Parathyroid adenoma (tissue), 2 donors: ENCODE measurements around the gene DPYSL4.

Source experiments
- H2AFZ ChIP-seq: fragments of 300-600 bp; sonication (generic); one replicate; pipeline ENCODE4 v1.7.0; 2017; ENCODE audit warnings: antibody characterized with exemption, mild to moderate bottlenecking
- H3K27ac ChIP-seq: fragments of 300-600 bp; sonication (generic); one replicate; pipeline ENCODE4 v1.7.0; 2017
- H3K27me3 ChIP-seq: fragments of 300-600 bp; sonication (generic); one replicate; pipeline ENCODE4 v1.7.0; 2017; ENCODE audit warnings: low read length; ENCODE audit not compliant: control insufficient read depth, insufficient read depth
- H3K36me3 ChIP-seq: fragments of 300-600 bp; sonication (generic); one replicate; pipeline ENCODE4 v1.7.0; 2017; ENCODE audit warnings: low read length; ENCODE audit not compliant: control insufficient read depth, insufficient read depth
- H3K4me1 ChIP-seq: fragments of 300-600 bp; sonication (generic); one replicate; pipeline ENCODE4 v1.7.0; 2017; ENCODE audit warnings: control low read depth
- H3K4me2 ChIP-seq: fragments of 300-600 bp; sonication (generic); one replicate; pipeline ENCODE4 v1.7.0; 2017; ENCODE audit warnings: low read length
- H3K4me3 ChIP-seq: fragments of 300-600 bp; sonication (generic); one replicate; pipeline ENCODE4 v1.7.0; 2017; ENCODE audit warnings: low read depth, low read length
- H3K79me2 ChIP-seq: fragments of 300-600 bp; sonication (generic); one replicate; pipeline ENCODE4 v1.7.0; 2017; ENCODE audit warnings: control low read depth
- H3K9ac ChIP-seq: fragments of 300-600 bp; sonication (generic); one replicate; pipeline ENCODE4 v1.7.0; 2017; ENCODE audit warnings: mild to moderate bottlenecking
- H3K9me3 ChIP-seq: fragments of 300-600 bp; sonication (generic); one replicate; pipeline ENCODE4 v1.7.0; 2017; ENCODE audit warnings: low read length; ENCODE audit not compliant: control insufficient read depth
- CTCF ChIP-seq: fragments of 300-600 bp; sonication (generic); IDR thresholded peaks from one replicate; pipeline ENCODE4 v1.7.0; 2017; ENCODE audit warnings: antibody characterized with exemption, mild to moderate bottlenecking
- donor health status: primary hyperparathyroidism.

DPYSL4 gene

GRCh38 chr10:132163826-132164515 is 22.8 kb upstream of the DPYSL4 start:
- Histone ChIP-seq H3K27me3 (no peaks in the 10 kb centered on the region), H3K4me2 (no peak overlapping the region), H3K9me3 (no peaks in the 10 kb centered on the region), H3K27ac (no peak overlapping the region), H3K36me3 (no peaks in the 10 kb centered on the region), H3K4me3 (no peak overlapping the region), H3K4me1 (peaks cover 6% of the 10 kb centered on the region), H2AFZ (no peak overlapping the region), H3K79me2 (no peaks in the 10 kb centered on the region), H3K9ac (no peak overlapping the region)
- peak; percentile 8 for TF ChIP-seq CTCF

- H3K36me3 ChIP-seq, result no peaks in the 10 kb centered on the region
- H3K4me3 ChIP-seq, result no peak overlapping the region
- H3K9ac ChIP-seq, result no peak overlapping the region
- H2AFZ ChIP-seq, result no peak overlapping the region
- TF ChIP-seq CTCF, result no peak
- H3K79me2 ChIP-seq, result no peaks in the 10 kb centered on the region
- no peaks in the 10 kb centered on the region for H3K27me3 ChIP-seq
- H3K9me3 ChIP-seq, result no peaks in the 10 kb centered on the region
- H3K27ac ChIP-seq, result no peak overlapping the region
- H3K4me1 ChIP-seq, result peaks cover 6% of the 10 kb centered on the region
- H3K4me2 ChIP-seq, result no peak overlapping the region
These were observed 21.9 kb upstream of the DPYSL4 start for GRCh38 chr10:132164761-132165278.

GRCh38 chr10:132165416-132165980 is 21.2 kb upstream of the DPYSL4 start:
- H3K36me3 ChIP-seq, result no peaks in the 10 kb centered on the region
- no peak overlapping the region for H3K4me2 ChIP-seq
- no peak overlapping the region for H2AFZ ChIP-seq

GRCh38 chr10:132166216-132166950 is 20.4 kb upstream of the DPYSL4 start:
- H3K9me3 ChIP-seq, result no peaks in the 10 kb centered on the region

More at GRCh38 chr10:132165416-132165980, 21.2 kb upstream of the DPYSL4 start:
- no peak for TF ChIP-seq CTCF
- Histone ChIP-seq H3K79me2 (no peaks in the 10 kb centered on the region), H3K27ac (no peak overlapping the region), H3K4me3 (no peak overlapping the region), H3K4me1 (peaks cover 6% of the 10 kb centered on the region), H3K9ac (no peak overlapping the region), H3K27me3 (no peaks in the 10 kb centered on the region), H3K9me3 (no peaks in the 10 kb centered on the region)

More at GRCh38 chr10:132166216-132166950, 20.4 kb upstream of the DPYSL4 start:
- Histone ChIP-seq H3K4me1 (peaks cover 6% of the 10 kb centered on the region), H3K9ac (no peak overlapping the region), H3K36me3 (no peaks in the 10 kb centered on the region), H3K79me2 (no peaks in the 10 kb centered on the region), H2AFZ (no peak overlapping the region), H3K27me3 (no peaks in the 10 kb centered on the region), H3K27ac (no peak overlapping the region), H3K4me3 (no peak overlapping the region), H3K4me2 (no peak overlapping the region)
- no peak for TF ChIP-seq CTCF
